NAMALWA (cell line): ENCODE measurements around the gene PMFBP1.

ENCODE experiments used
- DNase-seq: peaks from one replicate; pipeline ENCODE4 v3.0.0-alpha.2; 2015; ENCODE audit warnings: low spot score

PMFBP1 gene

GRCh38 chr16:72188541-72188940 is 16.6 kb upstream of the PMFBP1 start:
- DNase-seq = no peak

- no peak for DNase-seq
Measured at GRCh38 chr16:72187551-72187950, 15.6 kb upstream of the PMFBP1 start.

GRCh38 chr16:72182976-72183375 is 11.0 kb upstream of the PMFBP1 start:
- DNase-seq = no peak

GRCh38 chr16:72179204-72179970 is 7.4 kb upstream of the PMFBP1 start:
- no peak for DNase-seq

GRCh38 chr16:72174726-72175125 is 2.8 kb upstream of the PMFBP1 start:
- no peak for DNase-seq

GRCh38 chr16:72173997-72174396 is 2.0 kb upstream of the PMFBP1 start:
- no peak for DNase-seq

GRCh38 chr16:72171236-72171635 is 719 bp downstream of the PMFBP1 start:
- DNase-seq = no peak

GRCh38 chr16:72169708-72170107 is 2.2 kb downstream of the PMFBP1 start:
- no peak for DNase-seq

GRCh38 chr16:72168365-72168764 is 3.6 kb downstream of the PMFBP1 start:
- DNase-seq = no peak

- DNase-seq = no peak
Measured at GRCh38 chr16:72166954-72167561, 4.9 kb downstream of the PMFBP1 start.

GRCh38 chr16:72166151-72166550 is 5.8 kb downstream of the PMFBP1 start:
- DNase-seq = no peak

GRCh38 chr16:72164691-72165090 is 7.3 kb downstream of the PMFBP1 start:
- DNase-seq = no peak

GRCh38 chr16:72162105-72162692 is 9.8 kb downstream of the PMFBP1 start:
- no peak for DNase-seq

- no peak for DNase-seq
Measured at GRCh38 chr16:72159801-72160200, 12.2 kb downstream of the PMFBP1 start.

GRCh38 chr16:72159386-72159785 is 12.6 kb downstream of the PMFBP1 start:
- no peak for DNase-seq

GRCh38 chr16:72149676-72150464 is 22.1 kb downstream of the PMFBP1 start:
- no peak for DNase-seq

GRCh38 chr16:72142476-72142875 is 29.5 kb downstream of the PMFBP1 start:
- no peak for DNase-seq

GRCh38 chr16:72139908-72140307 is 32.0 kb downstream of the PMFBP1 start:
- DNase-seq = no peak

GRCh38 chr16:72138064-72138572 is 33.8 kb downstream of the PMFBP1 start:
- DNase-seq = no peak

- no peak for DNase-seq
Measured at GRCh38 chr16:72137380-72138063, 34.4 kb downstream of the PMFBP1 start.

- no peak for DNase-seq
Measured at GRCh38 chr16:72134507-72134906, 37.4 kb downstream of the PMFBP1 start.

- DNase-seq = no peak
Measured at GRCh38 chr16:72132726-72133125, 39.2 kb downstream of the PMFBP1 start.
